Measurements from ENCODE around the gene PSMG1. TPM values are rescaled to one million over a fixed set of nuclear protein-coding genes. Genes with fewer than 3 reads are reported as not detected.

PSMG1 gene
- total and polyA plus RNA-seq, 2 of the 8 experiments (the other 6 are each of a cell fraction or from before 2014, with no cell fraction given), result 50.7 to 93.7 TPM

- WGBS, 2 experiments (ENCODE audit: extremely low coverage in 1 of 2, insufficient coverage in 1 of 2, insufficient read length in 1 of 2, insufficient replicate concordance in 2 of 2, low coverage in 1 of 2, low lambda C conversion rate in 2 of 2, missing lambda C conversion rate in 1 of 2), result 92% methylated on average over 3 of the region's 3 CpGs; no CpG with 5 or more reads in 1 of the 2 experiments
- no peak for TF ChIP-seq CTCF (IDR thresholded peaks at IDR 0.05; ENCODE audit: control extremely low read depth in 1 of 3, insufficient read depth in 1 of 3, low read depth in 1 of 3, low read length in 3 of 3)
- TF ChIP-seq SAP30 (IDR thresholded peaks at IDR 0.05; ENCODE audit: insufficient read depth, insufficient replicate concordance, low read length), result no peak
- TF ChIP-seq ATF3 (IDR thresholded peaks at IDR 0.05; ENCODE audit: insufficient read depth, low read depth, low read length), result no peak
- no peak for TF ChIP-seq RFX5 (IDR thresholded peaks at IDR 0.05; ENCODE audit: borderline replicate concordance, low read depth, low read length)
- no peak for TF ChIP-seq CHD1 (IDR thresholded peaks at IDR 0.05; ENCODE audit: low read depth, low read length)
- no peak for TF ChIP-seq BCL11A (IDR thresholded peaks at IDR 0.05; ENCODE audit: low read depth in 2 of 2, low read length in 2 of 2)
- TF ChIP-seq RAD21 (IDR thresholded peaks at IDR 0.05 in 1 of 2, conservative IDR thresholded peaks at IDR 0.05 in 1 of 2; ENCODE audit: low read depth in 2 of 2, low read length in 2 of 2), result no peak
- no peak for TF ChIP-seq ZNF274 (IDR thresholded peaks at IDR 0.05; ENCODE audit: borderline replicate concordance, extremely low read depth, low read length)
- no peak for TF ChIP-seq JUN (IDR thresholded peaks at IDR 0.05; ENCODE audit: low read depth, low read length)
Measured at GRCh38 chr21:39221997-39222486, 38.8 kb upstream of the PSMG1 start.

More at GRCh38 chr21:39221997-39222486, 38.8 kb upstream of the PSMG1 start:
- ChIA-PET CTCF (ENCODE audit: partially characterized antibody) (interaction anchor here (0.7 kb wide), 1 partner anchor 41 kb away, joined by 3 read pairs; no protein-coding TSS in a partner anchor), POLR2A (ENCODE audit: partially characterized antibody) (interaction anchor here (0.8 kb wide), 1 partner anchor 15 kb away, joined by 3 read pairs; no protein-coding TSS in a partner anchor)
- Histone ChIP-seq H2AFZ (ENCODE audit: low read length) (no peak overlapping the region), H2BK20ac (ENCODE audit: low read length) (no peak overlapping the region), H3K9me3 (ENCODE audit: insufficient read depth in 2 of 2, low read depth in 1 of 2, low read length in 1 of 2) (no peaks in the 10 kb centered on the region), H3K14ac (ENCODE audit: insufficient read length) (no peak overlapping the region), H3K4me3 (ENCODE audit: extremely low read depth in 1 of 4, insufficient read depth in 2 of 4, low read depth in 3 of 4, low read length in 4 of 4) (no peak overlapping the region), H3K18ac (ENCODE audit: extremely low read depth, low read length) (no peak overlapping the region), H4K5ac (ENCODE audit: insufficient read length, low read depth, low read length) (no peak overlapping the region), H2BK15ac (ENCODE audit: low read length) (no peak overlapping the region), H3K56ac (replicated peaks; ENCODE audit: insufficient read length, low read depth, low read length) (no peak overlapping the region), H3K27ac (ENCODE audit: low read depth, low read length) (no peak overlapping the region), H4K20me1 (replicated peaks in 1 of 2; ENCODE audit: control insufficient read depth in 1 of 2, insufficient read depth in 2 of 2, low read length in 2 of 2) (no peaks in the 10 kb centered on the region), H3K79me2 (ENCODE audit: control insufficient read depth in 1 of 2, insufficient read depth in 2 of 2, low read length in 2 of 2) (no peaks in the 10 kb centered on the region), H2AK5ac (ENCODE audit: low read depth, low read length) (no peak overlapping the region), H3K36me3 (ENCODE audit: control insufficient read depth in 2 of 4, insufficient read depth in 4 of 4, low read length in 3 of 4) (peaks cover 0 to 58% (median 15%) of the 10 kb centered on the region in 4 experiments), H2BK5ac (ENCODE audit: low read depth, low read length) (no peak overlapping the region), H3K27me3 (replicated peaks in 1 of 4; ENCODE audit: control insufficient read depth in 3 of 4, extremely low read depth in 1 of 4, insufficient read depth in 3 of 4, low read length in 3 of 4) (no peaks in the 10 kb centered on the region), H3K23ac (ENCODE audit: insufficient read length) (no peak overlapping the region), H4K8ac (ENCODE audit: extremely low read depth, insufficient read depth, low read length) (no peak overlapping the region), H3K79me1 (ENCODE audit: low read depth, low read length) (no peaks in the 10 kb centered on the region), H2BK120ac (replicated peaks; ENCODE audit: low read depth, low read length) (no peak overlapping the region), H3K4me1 (replicated peaks in 1 of 4; ENCODE audit: control insufficient read depth in 3 of 4, insufficient read depth in 4 of 4, low read length in 3 of 4) (no peaks in the 10 kb centered on the region), H3K4ac (replicated peaks; ENCODE audit: insufficient read length, low read depth, low read length) (no peak overlapping the region), H3K9ac (replicated peaks in 1 of 4; ENCODE audit: extremely low read depth in 1 of 4, low read depth in 3 of 4, low read length in 3 of 4) (no peak overlapping the region), H4K91ac (replicated peaks; ENCODE audit: insufficient read length, low read length) (no peak overlapping the region), H2BK12ac (ENCODE audit: low read depth, low read length) (no peak overlapping the region), H3K23me2 (ENCODE audit: low read depth, low read length) (no peaks in the 10 kb centered on the region), H3K4me2 (ENCODE audit: insufficient read depth in 1 of 2, low read depth in 2 of 2, low read length in 2 of 2) (no peak overlapping the region)
- FAIRE-seq (no peak), DNase-seq (ENCODE audit: low read depth in 1 of 2, low spot score in 2 of 2) (no peak)

All from H1 (cell line).